Endothelial cell of umbilical vein (primary cell): ENCODE measurements around the gene UGGT2. TPM values are rescaled to one million over a fixed set of nuclear protein-coding genes. Genes with fewer than 3 reads are reported as not detected.

Source experiments
- BruUV-seq: library from RNA; stranded (reverse); fragments of 400-500 nt; replicated peaks from 2 replicates; lab custom pipeline; 2021; lab: Mats Ljungman, UMichigan
- CTCF ChIA-PET: fragments of 300-600, 350-600 bp; sonication (Branson Sonifier 250); formaldehyde crosslinking; loops from one replicate; lab custom pipeline; 2021; ENCODE audit warnings: antibody characterized with exemption, inconsistent platforms; lab: Charles Lee
- POLR2A ChIA-PET: fragments of 300-600, 350-600 bp; sonication (Branson Sonifier 250); formaldehyde crosslinking; loops from one replicate; lab custom pipeline; 2021; ENCODE audit warnings: antibody characterized with exemption, inconsistent platforms; lab: Charles Lee
- DNase-seq: peaks from one replicate; pipeline ENCODE4 v3.0.0-alpha.2; 2011; ENCODE audit warnings: low read depth, low spot score
- FAIRE-seq: peaks from 2 replicates; lab custom pipeline; 2011; peaks lifted over from hg19 to GRCh38; lab: Jason Lieb, UNC
- H2AFZ ChIP-seq: 2 replicates; pipeline ENCODE4 v1.6.0; 2012; ENCODE audit warnings: low read depth, low read length, control low read depth, inconsistent platforms
- H3K27ac ChIP-seq: 2 replicates; pipeline ENCODE4 v1.5.1; 2011; ENCODE audit warnings: low read depth, mild to moderate bottlenecking, control low read depth, low read length, moderate library complexity; ENCODE audit not compliant: insufficient read depth
- H3K27me3 ChIP-seq, 2 experiments: 2 replicates each; pipeline versions ENCODE4 v1.6.0 to v1.6.1; 2011; ENCODE audit warnings: low read length in 2 of 2, mixed read lengths in 1 of 2; ENCODE audit not compliant: control insufficient read depth in 2 of 2, insufficient read depth in 2 of 2
- H3K36me3 ChIP-seq, 2 experiments: 2 replicates in 1 of 2; 3 replicates in 1 of 2; pipeline ENCODE4 v1.5.1; 2011; ENCODE audit warnings: low read length in 2 of 2, mild to moderate bottlenecking in 1 of 2, moderate library complexity in 1 of 2; ENCODE audit not compliant: control insufficient read depth in 2 of 2, insufficient read depth in 2 of 2; ENCODE audit errors: extremely low read depth in 1 of 2
- H3K4me1 ChIP-seq: 3 replicates; pipeline ENCODE4 v1.5.1; 2011; ENCODE audit warnings: mild to moderate bottlenecking, low read length; ENCODE audit not compliant: control insufficient read depth, insufficient read depth; ENCODE audit errors: extremely low read depth
- H3K4me2 ChIP-seq: 2 replicates; pipeline ENCODE4 v1.6.1; 2011; ENCODE audit warnings: low read length, control low read depth, mixed read lengths; ENCODE audit not compliant: insufficient read depth
- H3K4me3 ChIP-seq, 3 experiments: fragments of 200-600 bp in 1 of 3; sonication (generic), shearing (Covaris generic) in 1 of 3; replicated peaks in 1 of 3; 2 replicates each; pipeline ENCODE4 v1.5.1; 2011 to 2016; ENCODE audit warnings: control low read depth in 3 of 3, low read length in 3 of 3, mild to moderate bottlenecking in 2 of 3, inconsistent platforms in 1 of 3, low read depth in 1 of 3, moderate library complexity in 1 of 3; ENCODE audit not compliant: insufficient read depth in 1 of 3
- H3K79me2 ChIP-seq: 2 replicates; pipeline ENCODE4 v1.6.0; 2012; ENCODE audit warnings: low read length, inconsistent platforms; ENCODE audit not compliant: control insufficient read depth, insufficient read depth
- H3K9ac ChIP-seq: replicated peaks from 2 replicates; pipeline ENCODE3; 2011; ENCODE audit warnings: low read length, control low read depth; ENCODE audit not compliant: insufficient read depth; ENCODE audit errors: extremely low read depth
- H3K9me1 ChIP-seq: replicated peaks from 3 replicates; pipeline ENCODE4 v1.6.0; 2011; ENCODE audit warnings: mild to moderate bottlenecking, low read length; ENCODE audit not compliant: control insufficient read depth, insufficient read depth; ENCODE audit errors: extremely low read depth
- H3K9me3 ChIP-seq: replicated peaks from 2 replicates; pipeline ENCODE4 v1.5.1; 2012; ENCODE audit warnings: low read length, inconsistent platforms; ENCODE audit not compliant: control insufficient read depth, insufficient read depth
- H4K20me1 ChIP-seq: replicated peaks from 2 replicates; pipeline ENCODE3; 2011; ENCODE audit warnings: mild to moderate bottlenecking, low read length; ENCODE audit not compliant: control insufficient read depth, insufficient read depth; ENCODE audit errors: extremely low read depth
- EZH2 ChIP-seq: IDR thresholded peaks from 2 replicates; pipeline ENCODE4 v1.6.1; 2012; ENCODE audit warnings: borderline replicate concordance, low read depth, mild to moderate bottlenecking, moderate library complexity, low read length, inconsistent platforms; ENCODE audit not compliant: severe bottlenecking
- FOS ChIP-seq: IDR thresholded peaks from 2 replicates; pipeline ENCODE4 v1.6.1; 2011; ENCODE audit warnings: mild to moderate bottlenecking, low read length, moderate library complexity, borderline replicate concordance; ENCODE audit not compliant: insufficient read depth
- GATA2 ChIP-seq: IDR thresholded peaks from 2 replicates; pipeline ENCODE4 v1.7.0; 2011; ENCODE audit warnings: low read depth, mild to moderate bottlenecking, moderate library complexity, mixed read lengths, low read length; ENCODE audit not compliant: insufficient read length, insufficient read depth
- JUN ChIP-seq: IDR thresholded peaks from 2 replicates; pipeline ENCODE4 v1.6.1; 2011; ENCODE audit warnings: borderline replicate concordance, low read depth; ENCODE audit not compliant: insufficient read length, insufficient read depth
- MAX ChIP-seq: IDR thresholded peaks from 2 replicates; pipeline ENCODE4 v1.6.1; 2011; ENCODE audit not compliant: insufficient read depth, insufficient read length
- MYC ChIP-seq: IDR thresholded peaks from one replicate; pipeline ENCODE4 v1.6.1; 2011; ENCODE audit warnings: mild to moderate bottlenecking, low read depth, low read length
- POLR2A ChIP-seq: IDR thresholded peaks from 2 replicates; pipeline ENCODE4 v1.6.1; 2012; ENCODE audit warnings: low read depth, mild to moderate bottlenecking, control low read depth, low read length
- POLR2AphosphoS5 ChIP-seq: IDR thresholded peaks from 2 replicates; pipeline ENCODE4 v1.6.1; 2012; ENCODE audit warnings: low read depth, mild to moderate bottlenecking, control low read depth, low read length, moderate library complexity; ENCODE audit not compliant: insufficient read depth
- dilution Hi-C: fragments of 300-500 bp; cut with MboI; formaldehyde crosslinking; loops from one replicate; pipeline ENCODE4 v1.15.0; 2019; ENCODE audit warnings: low sequenced_read_pairs; ENCODE audit not compliant: extremely low pct_ligation_motif_present
- intact Hi-C: fragments of 100-400 bp; cut with micrococcal nuclease; formaldehyde crosslinking; loops from one replicate; pipeline ENCODE4 v1.10.0; 2022
- polyA plus RNA-seq, 4 experiments: library from polyadenylated mRNA; depleted of rRNA in 3 of 4; stranded (reverse) in 3 of 4; unstranded in 1 of 4; fragments of >200 nt; gene quantifications; 2 replicates each; pipeline versions ENCODE4 v1.2.1 to v1.2.3, GENCODE V29; 2011 to 2012; ENCODE audit warnings: missing spikeins in 1 of 4
- total RNA-seq: library from RNA; stranded (reverse); gene quantifications from 2 replicates; pipeline ENCODE4 v1.2.3, GENCODE V29; 2021
- TF ChIP-seq, protein P1 (sequence below), 2 donors: IDR thresholded peaks; 1 replicate in 1 of 2; 2 replicates in 1 of 2; pipeline ENCODE4 v1.5.1; 2011; ENCODE audit warnings: low read length in 2 of 2, mild to moderate bottlenecking in 2 of 2, moderate library complexity in 2 of 2, control low read depth in 1 of 2, inconsistent platforms in 1 of 2, low read depth in 1 of 2; ENCODE audit not compliant: insufficient read depth in 1 of 2; ENCODE audit errors: extremely low read depth in 1 of 2

The UGGT2 gene
- total and polyA plus RNA-seq, 2 donors (not counting 3 experiments of a cell fraction or from before 2014, with no cell fraction given): 4.6 to 25.1 TPM

- TF ChIP-seq EZH2 (no peak), MYC (no peak), FOS (no peak), MAX (no peak), GATA2 (no peak), POLR2A (no peak), JUN (no peak), POLR2AphosphoS5 (no peak)
- TF ChIP-seq, protein P1, sequence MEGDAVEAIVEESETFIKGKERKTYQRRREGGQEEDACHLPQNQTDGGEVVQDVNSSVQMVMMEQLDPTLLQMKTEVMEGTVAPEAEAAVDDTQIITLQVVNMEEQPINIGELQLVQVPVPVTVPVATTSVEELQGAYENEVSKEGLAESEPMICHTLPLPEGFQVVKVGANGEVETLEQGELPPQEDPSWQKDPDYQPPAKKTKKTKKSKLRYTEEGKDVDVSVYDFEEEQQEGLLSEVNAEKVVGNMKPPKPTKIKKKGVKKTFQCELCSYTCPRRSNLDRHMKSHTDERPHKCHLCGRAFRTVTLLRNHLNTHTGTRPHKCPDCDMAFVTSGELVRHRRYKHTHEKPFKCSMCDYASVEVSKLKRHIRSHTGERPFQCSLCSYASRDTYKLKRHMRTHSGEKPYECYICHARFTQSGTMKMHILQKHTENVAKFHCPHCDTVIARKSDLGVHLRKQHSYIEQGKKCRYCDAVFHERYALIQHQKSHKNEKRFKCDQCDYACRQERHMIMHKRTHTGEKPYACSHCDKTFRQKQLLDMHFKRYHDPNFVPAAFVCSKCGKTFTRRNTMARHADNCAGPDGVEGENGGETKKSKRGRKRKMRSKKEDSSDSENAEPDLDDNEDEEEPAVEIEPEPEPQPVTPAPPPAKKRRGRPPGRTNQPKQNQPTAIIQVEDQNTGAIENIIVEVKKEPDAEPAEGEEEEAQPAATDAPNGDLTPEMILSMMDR (IDR thresholded peaks at IDR 0.05; ENCODE audit: extremely low read depth in 1 of 2, insufficient read depth in 1 of 2, low read depth in 1 of 2, low read length in 2 of 2): no peak
These were observed 97.9 kb downstream of the UGGT2 start for GRCh38 chr13:95955255-95955654.

More at GRCh38 chr13:95955255-95955654, 97.9 kb downstream of the UGGT2 start:
- FAIRE-seq (no peak), DNase-seq (no peak)
- Histone ChIP-seq H3K4me2 (no peak overlapping the region), H2AFZ (no peak overlapping the region), H3K9ac (no peak overlapping the region), H3K79me2 (no peaks in the 10 kb centered on the region), H3K36me3 (no peaks in the 10 kb centered on the region), H3K9me1 (no peaks in the 10 kb centered on the region), H3K4me1 (no peaks in the 10 kb centered on the region), H3K27me3 (no peaks in the 10 kb centered on the region), H3K4me3 (no peak overlapping the region), H3K27ac (no peak overlapping the region), H4K20me1 (no peaks in the 10 kb centered on the region), H3K9me3 (no peaks in the 10 kb centered on the region)
- intact Hi-C loops: no loop called here
- dilution Hi-C loops: no loop called here
- BruUV-seq: no TSS peak
- POLR2A ChIA-PET: no interaction called here
- CTCF ChIA-PET: no interaction called here
